Activated T-helper 2 cell treated with anti-CD3 and anti-CD28 coated beads, Interferon-gamma antibody, Interleukin-2, Interleukin-4, amounts not matched to agents 10 μg/mL and 5 μg/mL and 100 μg/mL, durations not matched to agents 14 hours and 24 hours and 36 hours (primary cell): ENCODE measurements around the gene HOXB2. TPM values are rescaled to one million over a fixed set of nuclear protein-coding genes. Genes with fewer than 3 reads are reported as not detected.
A peak's percentile ranks its signal among the peaks of the same experiment; 100 is the strongest.
"Not testable (repeated sequence)": the region's sequence is repeated elsewhere in the genome, so short reads cannot be mapped to it uniquely, and the experiment has no call there.

Experiments used
- DNase-seq: peaks from one replicate; pipeline ENCODE4 v3.0.0; 2021; ENCODE audit warnings: low spot score
- H3K27ac Mint-ChIP-seq: one replicate; pipeline ENCODE4 v1.8.0; 2021; ENCODE audit warnings: mixed read lengths
- H3K27me3 Mint-ChIP-seq: one replicate; pipeline ENCODE4 v1.8.0; 2021; ENCODE audit warnings: low read depth, mixed read lengths
- H3K36me3 Mint-ChIP-seq: one replicate; pipeline ENCODE4 v1.8.0; 2021; ENCODE audit warnings: low read depth, mixed read lengths
- H3K4me1 Mint-ChIP-seq: one replicate; pipeline ENCODE4 v1.8.0; 2021; ENCODE audit warnings: low read depth, mixed read lengths
- H3K4me3 Mint-ChIP-seq: one replicate; pipeline ENCODE4 v1.8.0; 2021; ENCODE audit warnings: low read depth, mild to moderate bottlenecking, moderate library complexity, mixed read lengths
- H3K9me3 Mint-ChIP-seq: one replicate; pipeline ENCODE4 v1.8.0; 2021; ENCODE audit warnings: mixed read lengths
- intact Hi-C: fragments of 100-400 bp; cut with micrococcal nuclease; formaldehyde crosslinking; loops from one replicate; pipeline ENCODE4 v1.15.1; 2023
- total RNA-seq: library from RNA; stranded (reverse); gene quantifications from 2 replicates; pipeline ENCODE4 v1.2.3, GENCODE V29; 2022

HOXB2 gene
- total RNA-seq, 1 donor from 2014 or later, result 22.2 TPM

- H3K4me1 Mint-ChIP-seq, result peaks cover 26% of the 10 kb centered on the region
- intact Hi-C loops, result no loop called here
- no peaks in the 10 kb centered on the region for H3K9me3 Mint-ChIP-seq
- H3K27me3 Mint-ChIP-seq, result peaks cover 46% of the 10 kb centered on the region
- H3K27ac Mint-ChIP-seq, result no peak overlapping the region
- H3K36me3 Mint-ChIP-seq, result no peaks in the 10 kb centered on the region
- H3K4me3 Mint-ChIP-seq, result no peak overlapping the region
- DNase-seq, result no peak
Observed at GRCh38 chr17:48517478-48517877, 27.4 kb downstream of the HOXB2 start.

- DNase-seq, result no peak
- no peak overlapping the region for H3K4me3 Mint-ChIP-seq
- no peaks in the 10 kb centered on the region for H3K36me3 Mint-ChIP-seq
- H3K9me3 Mint-ChIP-seq, result no peaks in the 10 kb centered on the region
- peaks cover 35% of the 10 kb centered on the region for H3K4me1 Mint-ChIP-seq
- peaks cover 41% of the 10 kb centered on the region for H3K27me3 Mint-ChIP-seq
- intact Hi-C loops, result no loop called here
- no peak overlapping the region for H3K27ac Mint-ChIP-seq
Observed at GRCh38 chr17:48515925-48516900, 28.7 kb downstream of the HOXB2 start.

- H3K4me1 Mint-ChIP-seq, result peaks cover 43% of the 10 kb centered on the region
- H3K36me3 Mint-ChIP-seq, result no peaks in the 10 kb centered on the region
- intact Hi-C loops, result no loop called here
- no peak for DNase-seq
- no peak overlapping the region for H3K27ac Mint-ChIP-seq
- no peaks in the 10 kb centered on the region for H3K9me3 Mint-ChIP-seq
- no peak overlapping the region for H3K4me3 Mint-ChIP-seq
- peaks cover 28% of the 10 kb centered on the region for H3K27me3 Mint-ChIP-seq
Observed at GRCh38 chr17:48514477-48514876, 30.4 kb downstream of the HOXB2 start.

GRCh38 chr17:48513666-48514455 is 31.0 kb downstream of the HOXB2 start:
- DNase-seq, result no peak
- H3K27ac Mint-ChIP-seq, result no peak overlapping the region
- peaks cover 28% of the 10 kb centered on the region for H3K27me3 Mint-ChIP-seq
- no peak overlapping the region for H3K4me3 Mint-ChIP-seq
- intact Hi-C loops, result no loop called here
- H3K36me3 Mint-ChIP-seq, result no peaks in the 10 kb centered on the region
- H3K4me1 Mint-ChIP-seq, result peaks cover 42% of the 10 kb centered on the region
- H3K9me3 Mint-ChIP-seq, result no peaks in the 10 kb centered on the region

GRCh38 chr17:48513097-48513496 is 31.8 kb downstream of the HOXB2 start:
- H3K36me3 Mint-ChIP-seq, result no peaks in the 10 kb centered on the region
- peak overlapping the region; percentile 20 for H3K4me3 Mint-ChIP-seq
- H3K27ac Mint-ChIP-seq, result peak overlapping the region; percentile 7
- peaks cover 28% of the 10 kb centered on the region for H3K27me3 Mint-ChIP-seq
- H3K9me3 Mint-ChIP-seq, result no peaks in the 10 kb centered on the region
- H3K4me1 Mint-ChIP-seq, result peaks cover 46% of the 10 kb centered on the region
- DNase-seq, result peak; percentile 26
- intact Hi-C loops, result no loop called here

- H3K4me3 Mint-ChIP-seq, result no peak overlapping the region
- peak overlapping the region; percentile 75 for H3K27ac Mint-ChIP-seq
- H3K9me3 Mint-ChIP-seq, result no peaks in the 10 kb centered on the region
- peaks cover 54% of the 10 kb centered on the region for H3K4me1 Mint-ChIP-seq
- H3K36me3 Mint-ChIP-seq, result no peaks in the 10 kb centered on the region
- intact Hi-C loops, result loop anchor here (2.0 kb wide), 1 partner anchor 36 kb away; no protein-coding TSS in a partner anchor
- peaks cover 14% of the 10 kb centered on the region for H3K27me3 Mint-ChIP-seq
- DNase-seq, result peak; percentile 49
Observed at GRCh38 chr17:48510761-48511604, 33.9 kb downstream of the HOXB2 start.

GRCh38 chr17:48510381-48510760 is 34.5 kb downstream of the HOXB2 start:
- Mint-ChIP-seq H3K36me3 (no peaks in the 10 kb centered on the region), H3K9me3 (no peaks in the 10 kb centered on the region), H3K27ac (peak overlapping the region; percentile 75), H3K27me3 (peaks cover 11% of the 10 kb centered on the region), H3K4me1 (peaks cover 60% of the 10 kb centered on the region), H3K4me3 (no peak overlapping the region)
- intact Hi-C loops, result loop anchor here (2.0 kb wide), 1 partner anchor 36 kb away; no protein-coding TSS in a partner anchor
- no peak for DNase-seq

GRCh38 chr17:48509708-48510107 is 35.2 kb downstream of the HOXB2 start:
- H3K4me1 Mint-ChIP-seq, result peaks cover 63% of the 10 kb centered on the region
- not testable (repeated sequence) for H3K27ac Mint-ChIP-seq, H3K9me3 Mint-ChIP-seq, H3K4me3 Mint-ChIP-seq, DNase-seq, H3K27me3 Mint-ChIP-seq, H3K36me3 Mint-ChIP-seq
- intact Hi-C loops, result loop anchor here (2.0 kb wide), 1 partner anchor 37 kb away; no protein-coding TSS in a partner anchor

- DNase-seq, result no peak
- peak overlapping the region; percentile 63 for H3K27ac Mint-ChIP-seq
- intact Hi-C loops, result loop anchor here (2.0 kb wide), 1 partner anchor 21 kb away; no protein-coding TSS in a partner anchor
- no peaks in the 10 kb centered on the region for H3K36me3 Mint-ChIP-seq
- H3K4me3 Mint-ChIP-seq, result no peak overlapping the region
- H3K9me3 Mint-ChIP-seq, result no peaks in the 10 kb centered on the region
- H3K4me1 Mint-ChIP-seq, result peaks cover 35% of the 10 kb centered on the region
- peaks cover 18% of the 10 kb centered on the region for H3K27me3 Mint-ChIP-seq
Observed at GRCh38 chr17:48506246-48506645, 38.7 kb downstream of the HOXB2 start.

- no peak overlapping the region for H3K4me3 Mint-ChIP-seq
- intact Hi-C loops, result loop anchor here (2.0 kb wide), 1 partner anchor 21 kb away; no protein-coding TSS in a partner anchor
- H3K27ac Mint-ChIP-seq, result peak overlapping the region; percentile 63
Observed at GRCh38 chr17:48505788-48506187, 39.1 kb downstream of the HOXB2 start.

GRCh38 chr17:48504953-48505352 is 40.0 kb downstream of the HOXB2 start:
- H3K9me3 Mint-ChIP-seq, result no peaks in the 10 kb centered on the region
- peaks cover 25% of the 10 kb centered on the region for H3K27me3 Mint-ChIP-seq
- no peaks in the 10 kb centered on the region for H3K36me3 Mint-ChIP-seq
- no peak for DNase-seq
- no peak overlapping the region for H3K27ac Mint-ChIP-seq
- no peak overlapping the region for H3K4me3 Mint-ChIP-seq
- intact Hi-C loops, result no loop called here
- H3K4me1 Mint-ChIP-seq, result peaks cover 24% of the 10 kb centered on the region

More at GRCh38 chr17:48505788-48506187, 39.1 kb downstream of the HOXB2 start:
- no peaks in the 10 kb centered on the region for H3K36me3 Mint-ChIP-seq
- peak; percentile 60 for DNase-seq
- peaks cover 31% of the 10 kb centered on the region for H3K4me1 Mint-ChIP-seq
- H3K27me3 Mint-ChIP-seq, result peaks cover 18% of the 10 kb centered on the region
- H3K9me3 Mint-ChIP-seq, result no peaks in the 10 kb centered on the region

GRCh38 chr17:48503747-48504146 is 41.2 kb downstream of the HOXB2 start:
- Mint-ChIP-seq H3K9me3 (no peaks in the 10 kb centered on the region), H3K36me3 (no peaks in the 10 kb centered on the region), H3K4me3 (no peak overlapping the region), H3K27ac (no peak overlapping the region), H3K4me1 (peaks cover 24% of the 10 kb centered on the region), H3K27me3 (peaks cover 29% of the 10 kb centered on the region)
- intact Hi-C loops, result no loop called here
- no peak for DNase-seq
